GM04503 (cell line): ENCODE data around the gene HECW1.
A peak's percentile ranks its signal among the peaks of the same experiment; 100 is the strongest.

Experiments
- DNase-seq: peaks from one replicate; pipeline ENCODE4 v3.0.0-alpha.2; 2012; ENCODE audit warnings: low read depth

Gene HECW1

DNA sequence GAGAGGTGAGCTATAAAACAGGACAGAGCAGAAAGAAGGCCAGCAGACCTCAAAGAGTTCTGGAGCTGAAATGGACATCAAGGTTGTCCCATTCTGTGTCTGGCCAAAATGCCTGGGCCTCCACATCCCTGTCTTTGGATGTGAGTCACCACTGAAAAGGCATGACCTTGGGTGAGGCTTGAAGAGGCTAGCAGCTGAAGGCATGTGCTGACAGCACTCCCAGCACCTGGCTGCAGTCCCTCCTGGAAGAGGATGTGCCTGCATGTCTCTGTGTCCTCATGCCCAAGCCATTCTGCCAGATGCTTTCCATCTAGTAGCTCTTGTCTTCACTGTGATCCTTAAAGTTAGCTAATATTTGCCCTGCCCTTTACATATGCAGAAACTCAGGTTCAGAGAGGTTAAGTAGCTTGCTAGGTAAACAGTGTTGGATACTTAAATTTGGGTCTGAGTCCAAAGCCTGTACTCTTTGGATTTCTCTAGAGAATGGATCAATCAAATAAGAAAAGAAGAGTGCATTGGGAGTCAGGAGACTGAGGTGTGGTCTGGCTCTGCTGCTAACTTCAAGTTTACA lies 35.8 kb downstream of the HECW1 start:
- DNase-seq: peak; percentile 11

DNA sequence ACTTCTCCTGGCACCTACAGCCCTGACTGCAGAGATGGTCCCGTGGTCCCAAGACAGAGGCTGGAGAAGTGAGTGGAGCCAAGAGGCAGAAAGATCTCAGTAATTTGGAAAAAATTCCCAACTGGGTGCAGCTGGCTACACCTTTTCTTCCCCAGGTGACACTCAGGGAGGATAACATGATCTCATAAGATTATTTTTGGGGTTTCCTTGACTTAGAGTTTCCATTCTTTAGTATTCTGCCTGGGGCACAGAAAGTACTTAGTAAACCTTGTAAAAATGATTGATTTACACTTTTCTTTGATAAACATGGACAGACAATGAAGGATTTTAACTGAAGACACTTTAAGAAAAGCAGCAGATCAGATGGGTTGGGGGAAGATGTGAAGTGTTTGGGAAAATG lies 38.6 kb downstream of the HECW1 start:
- no peak for DNase-seq

DNA sequence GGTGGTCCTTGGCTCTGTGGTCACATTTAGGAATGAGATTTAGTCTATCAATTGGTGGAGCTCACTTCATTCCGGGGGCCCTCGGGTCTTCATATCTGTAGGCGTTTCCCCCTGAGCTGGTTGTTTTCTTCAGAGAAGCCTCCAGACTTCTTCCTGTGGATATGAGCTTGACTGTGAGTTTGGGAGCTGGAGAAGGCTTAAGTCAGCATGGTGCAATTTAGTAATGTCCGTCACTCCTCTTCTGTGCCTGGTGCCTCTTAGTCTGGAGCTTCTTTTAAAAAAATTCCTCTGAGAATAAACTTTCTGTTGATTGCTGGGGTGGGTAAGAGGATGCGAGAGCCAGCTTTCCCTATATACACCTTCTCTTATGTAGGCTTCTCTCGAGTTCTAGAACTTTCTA lies 40.2 kb downstream of the HECW1 start:
- no peak for DNase-seq

DNA sequence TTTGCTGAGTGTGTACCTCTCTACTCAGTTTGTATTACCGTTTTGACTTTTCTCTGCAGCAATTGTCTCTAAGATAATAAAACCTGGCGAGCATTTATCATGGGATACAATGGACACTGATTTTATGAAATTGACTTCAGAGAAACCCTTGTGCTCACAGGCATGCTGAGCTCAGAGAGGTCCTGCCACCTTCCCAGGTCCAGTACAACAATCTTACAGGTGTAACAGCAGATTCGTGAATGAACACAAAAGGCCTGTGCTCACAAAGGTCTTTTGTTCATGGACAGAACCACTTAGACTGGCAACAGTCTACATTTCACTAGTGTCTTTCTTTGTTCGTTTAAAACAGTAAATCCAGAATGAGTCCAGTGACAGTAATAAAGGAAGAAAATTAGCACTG lies 43.2 kb downstream of the HECW1 start:
- no peak for DNase-seq

DNA sequence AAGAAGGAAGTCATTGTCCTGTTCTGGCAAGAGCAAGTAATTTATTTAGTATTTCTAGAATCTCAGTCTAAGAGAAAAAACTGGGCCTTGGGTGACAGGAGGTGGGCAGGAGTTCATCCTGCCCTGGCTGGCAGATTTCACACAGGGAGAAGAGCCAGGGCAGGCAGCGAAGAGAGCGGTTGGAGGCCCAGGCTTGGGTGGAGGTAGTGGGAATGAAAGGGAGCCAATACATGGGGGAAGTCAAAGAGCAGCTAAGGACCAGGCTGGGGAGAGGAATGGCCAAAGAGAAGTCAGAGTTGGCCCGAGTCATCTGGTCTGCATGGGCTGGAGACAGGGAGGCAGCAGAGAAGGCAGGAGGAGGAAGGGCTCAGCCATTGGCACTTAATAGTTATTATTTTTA lies 51.4 kb downstream of the HECW1 start:
- DNase-seq: no peak

DNA sequence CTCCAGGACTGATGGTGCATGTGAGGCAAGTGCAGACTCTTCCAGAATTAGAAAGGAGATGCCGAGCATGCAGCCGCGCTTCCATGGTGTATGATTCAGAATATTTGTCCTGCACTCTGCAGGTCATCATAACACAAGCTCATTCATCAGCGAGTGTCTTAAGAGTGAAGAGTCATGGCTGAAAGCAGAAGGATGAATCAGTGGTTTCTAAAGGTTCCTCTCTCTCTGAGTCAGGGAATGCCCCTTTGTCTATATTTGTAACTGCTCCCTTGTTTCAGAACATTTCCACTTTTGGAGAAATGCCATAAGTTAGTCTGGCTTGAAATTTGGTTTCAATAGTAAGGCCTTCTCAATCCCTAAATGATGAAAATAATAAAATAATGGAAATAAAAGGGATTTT lies 52.3 kb downstream of the HECW1 start:
- peak; percentile 89 for DNase-seq

DNA sequence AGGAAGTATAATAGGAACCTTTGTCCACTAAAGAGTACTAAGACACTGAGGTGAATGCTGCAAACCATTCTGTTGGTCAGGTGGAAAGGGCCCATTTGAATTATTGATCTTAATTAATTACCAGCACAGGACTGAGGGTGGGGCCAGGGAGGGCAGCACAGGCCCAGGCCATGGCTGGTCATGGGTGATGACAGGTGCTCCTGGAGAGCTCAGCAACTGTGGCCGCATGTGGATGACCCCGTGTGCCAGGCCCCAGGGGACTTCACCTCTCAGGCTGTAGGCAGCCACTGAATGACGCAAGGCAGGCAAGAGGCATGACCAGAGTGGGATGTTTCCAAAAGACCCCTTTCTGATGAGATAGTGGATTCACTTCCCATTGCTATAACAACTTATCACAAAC lies 54.2 kb downstream of the HECW1 start:
- no peak for DNase-seq

DNA sequence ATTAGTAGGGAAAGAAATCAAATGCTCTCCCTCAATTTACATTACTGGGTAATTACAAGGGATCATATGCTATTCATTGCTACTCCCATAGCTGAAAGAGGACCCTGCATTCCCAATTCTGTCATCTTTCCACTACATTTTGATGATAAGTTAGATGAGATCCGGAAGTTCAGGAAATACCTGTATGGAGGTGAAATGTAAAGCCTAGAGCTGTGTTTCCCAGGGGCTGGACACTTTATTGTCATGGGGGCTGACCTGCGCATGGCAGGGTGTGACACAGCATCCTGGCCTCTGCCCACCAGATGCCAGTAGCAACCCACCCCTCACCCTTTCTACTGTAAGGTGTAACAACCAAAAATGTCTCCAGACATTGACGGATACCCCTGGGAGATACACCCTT lies 56.6 kb downstream of the HECW1 start:
- DNase-seq: no peak

DNA sequence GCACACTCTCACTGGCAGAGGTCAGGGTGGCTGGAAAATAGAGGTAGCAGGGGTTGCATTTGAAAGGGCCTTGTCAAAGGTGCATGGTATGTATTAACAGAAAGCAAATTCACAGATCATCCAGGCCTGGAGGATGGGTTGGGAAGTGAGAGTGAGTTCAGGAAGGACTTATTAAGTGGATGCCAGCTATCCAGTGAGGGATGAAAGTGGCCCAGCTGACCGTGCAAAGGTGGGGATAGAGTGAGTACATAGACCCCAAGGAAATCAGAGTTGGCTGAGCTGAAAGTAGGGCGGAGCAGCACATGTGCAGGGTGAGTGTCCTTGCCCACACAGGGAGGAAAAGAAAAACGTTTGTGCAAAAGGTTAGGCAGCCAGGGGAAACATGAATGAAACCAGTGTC lies 58.1 kb downstream of the HECW1 start:
- DNase-seq: no peak

DNA sequence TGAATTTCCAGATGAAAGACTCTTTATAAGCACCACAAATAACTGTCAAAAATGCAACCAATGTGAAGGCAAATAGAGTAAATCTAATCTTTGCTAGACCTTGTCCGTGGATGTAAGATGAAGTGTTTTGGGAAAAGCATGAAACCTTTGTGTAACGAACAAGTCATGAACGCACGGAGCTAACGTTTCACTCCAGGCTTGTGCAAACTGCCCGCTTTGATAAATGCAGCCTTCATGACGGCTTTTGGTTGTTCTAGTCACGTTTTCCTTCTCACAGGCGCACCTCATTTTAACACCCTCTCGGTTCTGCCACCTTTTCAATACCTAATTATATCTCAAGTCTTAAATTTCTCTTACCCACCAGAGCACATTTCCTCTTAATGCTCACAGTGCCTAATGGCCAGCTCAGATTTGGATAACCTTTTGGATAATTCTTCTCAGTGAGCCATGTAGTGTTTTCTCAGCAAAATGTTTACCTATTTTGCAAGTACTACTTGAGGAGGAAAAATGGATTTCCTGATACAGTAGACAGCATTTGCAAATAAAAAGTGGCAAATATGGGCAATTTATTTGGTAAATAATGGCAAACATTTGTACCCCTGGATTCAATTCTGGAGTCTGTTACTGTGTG lies 63.2 kb downstream of the HECW1 start:
- no peak for DNase-seq

DNA sequence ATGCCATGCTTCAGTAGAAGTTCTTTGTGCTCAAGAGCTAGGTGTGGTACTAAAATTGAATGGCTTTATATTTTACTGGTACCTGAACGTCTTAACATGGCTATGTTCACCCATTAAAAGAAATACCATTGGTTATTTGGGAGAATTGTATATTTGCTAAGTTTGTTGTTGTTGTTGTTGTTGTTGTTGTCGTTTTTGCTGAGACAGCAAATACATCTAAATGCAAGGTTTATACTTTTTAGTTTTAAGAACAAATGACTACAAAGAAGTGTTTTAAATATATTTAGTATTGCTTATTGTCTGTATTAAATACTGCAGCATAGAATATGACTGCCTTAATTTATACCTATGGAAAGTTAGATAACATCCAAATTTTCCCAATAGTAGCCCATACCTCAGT lies 66.9 kb downstream of the HECW1 start:
- DNase-seq: no peak

DNA sequence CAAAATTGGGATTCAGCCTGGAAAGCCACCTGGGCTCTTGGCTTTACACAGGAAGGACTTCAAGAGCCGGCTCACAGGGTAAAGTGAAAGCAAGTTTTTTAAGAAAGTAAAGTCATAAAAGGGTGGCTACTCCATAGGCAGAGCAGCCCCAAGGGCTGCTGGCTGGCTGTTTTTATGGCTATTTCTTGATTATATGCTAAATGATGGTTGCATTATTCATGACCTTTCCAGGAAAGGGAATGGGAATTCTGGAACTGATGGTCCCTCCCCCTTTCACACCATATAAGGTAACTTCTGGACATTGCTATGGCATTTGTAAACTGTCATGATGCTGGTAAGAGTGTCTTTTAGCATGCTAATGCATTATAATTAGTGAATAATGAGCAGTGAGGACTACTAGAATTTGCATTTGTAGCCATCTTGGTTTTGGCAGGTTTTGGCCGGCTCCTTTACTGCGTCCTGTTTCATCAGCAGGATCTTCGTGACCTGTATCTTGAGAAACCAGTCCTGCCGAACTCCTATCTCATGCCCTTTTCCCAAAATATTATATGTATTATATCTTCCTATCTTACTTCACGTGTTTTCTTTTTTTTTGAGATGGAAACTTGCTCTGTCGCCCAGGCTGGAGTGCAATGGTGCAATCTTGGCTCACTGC lies 80.5 kb downstream of the HECW1 start:
- no peak for DNase-seq

DNA sequence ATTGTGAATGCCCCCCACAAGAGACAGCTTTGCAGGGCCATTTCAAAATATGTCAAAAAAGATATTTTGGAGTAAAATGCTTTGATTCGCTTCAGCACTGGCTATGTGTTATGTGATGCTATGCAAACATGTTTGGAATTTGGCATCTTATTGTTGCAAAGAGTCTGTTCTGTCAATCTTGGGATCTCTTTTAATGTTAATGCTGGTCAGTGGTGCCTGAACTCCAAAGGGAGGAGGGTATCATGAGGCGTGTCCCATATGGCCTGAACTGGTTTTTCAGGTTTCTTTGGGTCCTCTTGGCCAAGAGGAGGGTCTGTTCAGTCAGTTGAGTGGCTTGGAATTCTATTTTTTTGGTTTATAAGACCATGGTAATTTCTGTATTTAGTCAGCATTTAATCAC lies 81.4 kb downstream of the HECW1 start:
- DNase-seq: no peak

DNA sequence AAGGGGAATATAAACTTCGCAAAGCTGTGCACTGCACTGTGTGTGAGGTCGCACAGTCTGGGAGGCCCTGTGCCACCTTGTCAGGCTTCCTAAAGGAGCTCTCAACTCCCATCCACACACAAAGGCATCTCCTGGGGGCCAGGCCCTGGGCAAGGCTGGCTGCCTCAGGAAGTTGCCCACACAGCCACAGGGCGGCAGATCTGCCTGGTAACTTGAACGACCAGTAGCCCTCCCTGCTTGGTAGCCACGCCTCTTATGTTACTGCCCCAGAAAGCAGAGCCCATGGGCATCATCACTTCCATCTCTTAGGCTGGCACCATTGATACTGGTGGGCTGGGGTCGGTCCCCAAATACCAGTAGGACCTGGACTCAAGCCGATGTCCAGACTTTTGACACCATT lies 82.8 kb downstream of the HECW1 start:
- DNase-seq: no peak

DNA sequence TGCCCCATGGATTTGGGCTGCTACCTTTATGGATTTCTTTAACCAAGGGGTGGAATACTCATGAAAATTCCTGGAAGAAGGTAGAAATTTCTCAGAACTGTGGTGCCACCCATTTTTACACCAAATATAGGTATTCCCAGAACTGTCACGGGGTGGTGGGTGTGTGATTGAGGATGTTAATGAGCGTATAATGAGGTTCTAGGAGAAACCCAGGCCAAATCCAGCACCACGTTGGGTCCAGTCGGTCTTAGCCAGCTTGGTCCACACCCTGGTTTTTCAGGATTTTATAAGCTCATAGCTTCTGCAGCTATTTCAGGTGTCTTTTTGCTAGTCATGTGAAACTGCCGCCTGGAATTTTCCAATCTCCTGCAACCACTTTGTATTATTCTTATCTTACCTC lies 83.3 kb downstream of the HECW1 start:
- DNase-seq: no peak

DNA sequence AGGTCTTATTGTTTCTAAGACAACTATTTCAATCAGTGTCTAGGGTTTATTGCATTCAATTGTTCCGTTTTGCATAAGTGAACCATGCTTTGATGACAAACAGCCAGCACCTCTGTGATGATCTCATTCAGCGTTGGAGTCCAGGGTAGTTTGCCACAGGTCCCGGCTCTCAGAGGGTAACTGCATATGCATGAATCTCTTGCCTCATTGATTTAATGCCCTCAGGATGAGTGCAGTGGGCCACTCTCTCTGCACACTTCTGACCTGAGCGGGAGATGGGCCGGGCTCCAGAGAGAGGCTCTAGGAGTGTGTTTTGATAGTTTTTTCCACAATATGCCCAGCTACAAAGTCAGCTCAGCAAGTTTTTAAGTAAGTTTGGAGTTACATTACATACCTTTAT lies 83.9 kb downstream of the HECW1 start:
- DNase-seq: no peak

DNA sequence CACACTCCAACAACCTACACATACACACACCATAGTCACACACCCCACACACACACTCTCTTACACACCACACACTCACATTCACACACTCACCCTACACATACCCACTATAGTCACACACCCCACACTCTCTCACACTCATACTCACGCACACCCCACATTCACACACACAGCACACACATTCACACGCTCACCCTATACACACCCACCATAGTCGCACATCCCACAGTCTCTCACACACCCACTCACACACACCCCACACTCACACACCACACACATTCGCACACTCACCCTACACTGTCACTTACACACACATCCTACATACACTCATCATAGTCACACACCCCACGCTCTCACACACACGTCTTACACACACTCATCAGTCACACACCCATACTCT lies 85.6 kb downstream of the HECW1 start:
- DNase-seq: no peak

DNA sequence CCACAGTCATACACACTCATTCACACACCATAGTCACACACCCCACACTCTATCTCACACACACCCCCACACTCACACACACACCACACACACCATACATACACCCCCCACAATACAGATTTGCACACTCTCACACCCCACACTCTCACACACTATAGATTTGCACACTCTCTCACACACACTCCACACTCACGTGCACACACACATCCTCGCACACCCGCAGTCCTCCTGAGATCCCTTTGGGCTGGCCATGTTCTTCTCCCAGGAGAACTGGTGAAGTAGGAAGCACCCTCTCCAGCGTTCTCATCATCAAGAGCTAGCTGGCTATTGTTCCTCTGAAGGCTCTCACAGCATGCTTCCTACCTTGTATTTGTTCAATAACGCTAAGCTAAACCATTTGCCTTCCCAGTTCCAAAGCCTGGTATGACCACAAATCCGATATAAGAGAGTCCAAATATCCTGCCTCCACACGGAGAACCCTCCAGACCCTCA lies 86.2 kb downstream of the HECW1 start:
- no peak for DNase-seq

DNA sequence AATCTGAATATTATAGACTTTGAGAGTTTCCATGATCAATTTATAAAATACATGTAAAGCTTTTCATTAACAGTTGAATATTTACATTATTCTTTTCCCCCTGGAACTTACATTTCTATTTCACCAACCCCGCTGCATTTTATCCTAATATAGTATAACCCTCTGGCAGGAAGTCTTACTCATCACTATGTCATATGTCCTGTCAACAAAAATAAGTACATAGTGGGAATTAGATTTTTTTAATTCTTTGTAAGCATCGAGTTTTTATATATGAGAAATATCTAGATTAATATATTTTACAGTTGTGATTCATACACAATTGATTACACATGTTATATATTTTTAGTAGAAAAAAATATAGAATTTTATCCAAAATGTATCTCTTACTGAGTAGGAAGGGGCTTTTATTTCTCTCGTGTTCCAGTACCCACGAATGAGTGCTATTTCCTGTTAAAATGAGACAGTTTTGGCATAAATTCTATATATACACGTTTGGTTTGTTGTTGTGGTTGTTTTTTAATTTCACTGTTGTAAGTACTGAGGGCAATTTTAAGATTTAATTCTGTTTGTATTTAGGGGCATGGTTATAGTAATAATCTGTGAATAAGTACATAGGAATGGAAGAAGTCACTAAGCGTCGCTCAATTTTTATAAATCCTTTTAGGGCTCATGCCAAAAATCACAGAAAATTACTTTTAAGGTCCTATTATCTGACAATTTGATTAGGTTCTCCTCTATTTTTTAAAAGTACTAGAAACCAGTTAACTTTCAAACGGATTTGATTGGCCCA lies 87.1 kb downstream of the HECW1 start:
- DNase-seq: no peak

DNA sequence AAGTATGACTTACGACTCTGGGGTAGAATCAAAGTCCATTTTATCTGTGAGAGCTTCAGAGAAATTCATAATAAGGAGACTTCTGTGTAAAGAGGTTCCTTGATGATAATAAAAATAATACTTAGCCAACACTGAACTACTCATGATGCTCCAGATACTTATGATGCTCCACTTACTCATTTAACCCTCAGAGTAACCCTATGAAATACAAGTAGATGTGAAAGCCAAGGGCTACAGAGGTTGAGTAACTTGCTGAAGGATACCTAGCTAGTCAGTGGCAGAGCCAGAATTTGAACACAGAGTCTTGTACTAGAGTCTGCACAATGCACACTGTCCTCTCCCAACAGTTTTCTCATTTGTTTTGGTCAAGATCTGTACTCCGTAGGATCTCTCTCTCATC lies 89.5 kb downstream of the HECW1 start:
- no peak for DNase-seq

DNA sequence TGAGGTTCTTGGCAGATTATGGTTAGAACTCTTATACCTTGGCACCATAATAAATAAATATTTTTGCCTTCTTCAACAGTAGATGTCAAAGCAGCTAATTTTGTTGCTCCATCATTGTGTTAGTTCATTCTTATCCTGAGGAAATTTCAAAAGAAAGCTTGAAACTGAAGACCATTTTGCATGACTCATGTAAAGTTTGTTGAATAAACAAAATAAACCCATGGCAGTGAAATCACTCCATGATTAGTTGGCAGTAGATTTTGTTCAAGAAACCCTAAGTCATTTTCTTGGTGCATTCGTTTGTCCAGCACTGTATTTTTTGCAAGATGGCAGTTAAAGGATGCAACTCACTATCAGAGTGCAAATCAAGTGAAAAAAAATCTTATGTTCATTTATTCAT lies 91.6 kb downstream of the HECW1 start:
- peak; percentile 20 for DNase-seq

DNA sequence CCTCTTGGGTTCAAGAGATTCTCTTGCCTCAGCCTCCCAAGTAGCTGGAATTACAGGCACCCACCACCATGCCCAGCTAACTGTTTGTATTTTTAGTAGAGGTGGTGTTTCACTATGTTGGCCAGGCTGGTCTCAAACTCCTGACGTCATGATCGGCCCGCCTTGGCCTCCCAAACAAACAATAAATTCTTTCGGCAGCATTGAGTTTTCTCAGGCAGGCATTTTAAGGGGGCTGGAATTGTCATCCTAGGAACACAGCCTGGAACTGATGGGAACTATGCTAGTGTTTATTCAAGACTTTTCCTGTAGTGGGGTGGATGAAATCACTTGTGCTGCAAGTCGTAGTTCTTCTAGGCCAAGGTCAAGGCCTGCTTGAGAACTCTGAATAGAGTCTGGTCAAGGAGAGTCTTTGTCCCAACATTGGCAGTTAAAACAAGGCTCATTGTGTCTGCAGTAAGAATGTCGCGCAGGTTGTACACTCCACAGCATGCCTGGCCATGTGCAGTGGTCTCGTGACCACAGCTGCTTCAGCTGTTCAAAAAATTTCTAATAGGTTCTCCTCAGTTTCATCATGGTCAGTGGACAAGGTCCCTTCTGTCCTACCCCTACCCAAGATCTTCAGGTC lies 92.8 kb downstream of the HECW1 start:
- no peak for DNase-seq

DNA sequence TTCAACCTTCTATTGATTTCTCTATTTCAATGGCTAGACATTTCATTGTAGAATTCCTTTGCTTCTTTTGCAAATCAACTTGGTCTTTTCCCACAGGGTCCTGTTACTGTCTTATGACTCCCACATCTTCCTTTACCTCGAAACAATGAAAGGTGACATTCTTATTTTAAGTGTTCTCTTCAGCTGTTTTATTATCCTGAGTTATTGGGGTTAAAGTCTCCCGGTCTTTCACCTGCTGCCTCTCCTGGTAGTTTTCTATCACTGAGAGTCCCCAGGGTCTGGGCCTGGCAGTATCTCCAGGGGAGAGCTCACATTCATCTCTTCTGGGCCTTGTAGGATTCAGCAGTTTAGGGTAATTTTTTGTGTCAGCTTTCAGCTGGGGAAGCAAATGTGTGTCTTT lies 95.8 kb downstream of the HECW1 start:
- no peak for DNase-seq
